ENCODE results near the gene LCE3C.
"Not testable (repeated sequence)": the region's sequence is repeated elsewhere in the genome, so short reads cannot be mapped to it uniquely, and the experiment has no call there.

LCE3C gene, protein sequence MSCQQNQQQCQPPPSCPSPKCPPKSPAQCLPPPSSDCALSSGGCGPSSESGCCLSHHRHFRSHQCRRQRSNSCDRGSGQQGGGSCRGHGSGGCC

DNA sequence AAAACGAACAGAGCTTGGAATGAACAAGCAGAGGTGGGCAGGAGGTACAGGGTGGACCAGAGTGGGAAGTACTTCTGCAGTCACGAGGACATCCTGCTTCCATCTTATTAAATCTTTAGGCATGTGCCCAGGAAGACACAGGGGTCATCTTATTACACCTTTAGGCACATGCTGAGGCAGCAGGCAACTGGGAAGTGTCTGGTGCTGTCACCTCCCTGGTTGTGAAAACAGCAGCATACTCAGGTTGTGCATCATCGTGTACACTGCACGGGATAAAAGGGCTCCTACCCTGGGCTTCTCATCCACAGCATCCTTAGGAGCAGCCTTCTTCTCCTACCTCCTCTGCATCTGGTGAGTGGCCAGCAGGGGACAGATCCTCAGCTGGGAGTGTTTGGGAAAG, at the start of gene LCE3C:
Gene LCE3C (plus strand): TSS at position 301 of the 400 bp plus-strand sequence. CDS start 498 bp downstream, outside the sequence.
- no peak for DNase-seq (ENCODE audit: low spot score)

DNA sequence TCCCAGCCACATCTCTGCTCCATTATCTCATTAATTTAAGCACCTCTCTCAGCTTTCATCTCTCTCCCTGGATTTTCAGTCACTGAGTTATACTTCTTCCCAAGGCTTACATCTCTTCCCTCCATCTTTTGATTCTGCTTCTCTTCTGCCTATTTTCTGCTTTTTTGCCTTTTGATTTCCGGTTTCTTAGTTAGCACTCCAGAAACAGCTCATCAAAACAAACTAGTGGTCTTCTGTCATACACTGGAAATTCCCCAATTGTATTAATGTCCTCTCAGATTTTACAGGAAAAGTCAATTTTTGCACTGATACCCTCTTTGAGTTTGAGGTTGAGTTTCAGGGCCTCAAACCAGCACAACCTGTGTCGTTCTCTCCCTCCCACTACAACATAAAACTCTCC, 34.9 kb upstream of the LCE3C start:
- DNase-seq (ENCODE audit: low spot score), result no peak

DNA sequence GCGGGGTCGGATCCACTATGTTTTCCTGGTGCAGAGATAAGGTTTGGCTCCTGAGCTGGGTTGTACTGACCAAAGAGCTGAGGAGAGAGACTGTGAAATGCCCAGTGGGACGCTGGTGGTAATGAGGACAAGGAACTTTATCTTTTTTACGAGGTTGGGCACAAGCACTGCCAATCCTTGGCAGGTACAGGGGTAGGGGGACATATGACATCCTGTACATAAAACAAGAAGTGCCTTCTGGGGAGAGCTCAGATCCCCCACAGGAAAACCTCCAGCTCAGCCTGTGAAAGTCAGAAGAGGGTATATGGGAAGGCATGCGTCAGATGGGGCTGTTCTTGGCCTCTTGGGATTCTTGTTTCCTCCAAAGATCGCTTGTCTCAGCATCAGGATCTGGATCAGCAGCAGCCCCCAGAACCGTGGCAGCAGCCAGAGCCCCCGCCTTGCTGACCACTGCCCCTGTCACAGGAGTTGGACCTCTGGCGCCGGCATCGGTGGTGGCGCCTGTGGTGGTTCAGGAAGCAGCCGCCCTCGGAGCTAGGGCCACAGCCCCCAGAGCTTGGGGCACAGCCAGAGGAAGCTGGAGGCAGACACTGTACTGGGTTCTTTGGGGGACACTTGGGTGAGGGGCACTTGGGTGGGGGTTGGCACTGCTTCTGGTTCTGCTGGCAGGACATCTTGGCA, 34.4 kb upstream of the LCE3C start:
- no peak for DNase-seq (ENCODE audit: low spot score)

DNA sequence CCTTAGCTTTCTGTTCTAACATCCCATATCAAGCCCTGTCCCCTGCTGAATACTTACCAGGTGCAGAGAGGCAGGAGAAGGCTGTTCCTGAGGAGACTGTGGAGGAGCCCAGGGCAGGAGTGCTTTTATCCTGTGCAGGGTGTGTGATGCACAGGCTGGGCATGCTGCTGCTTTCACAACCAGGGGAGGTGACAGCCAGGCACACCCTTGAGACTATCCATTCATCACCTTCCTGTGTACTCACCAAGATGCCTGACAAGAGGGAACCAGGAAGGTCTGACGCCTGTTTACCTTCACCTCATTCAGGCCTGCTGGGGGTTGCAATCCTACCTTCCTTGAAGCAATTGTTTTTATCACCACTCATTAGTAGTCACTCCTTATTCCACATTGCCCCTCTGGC, 33.4 kb upstream of the LCE3C start, which contains the start of gene LCE3E:
Gene LCE3E (minus strand): TSS at position 100 of the 400 bp plus-strand sequence. CDS start 572 bp downstream, outside the sequence.
- no peak for DNase-seq (ENCODE audit: low spot score)

DNA sequence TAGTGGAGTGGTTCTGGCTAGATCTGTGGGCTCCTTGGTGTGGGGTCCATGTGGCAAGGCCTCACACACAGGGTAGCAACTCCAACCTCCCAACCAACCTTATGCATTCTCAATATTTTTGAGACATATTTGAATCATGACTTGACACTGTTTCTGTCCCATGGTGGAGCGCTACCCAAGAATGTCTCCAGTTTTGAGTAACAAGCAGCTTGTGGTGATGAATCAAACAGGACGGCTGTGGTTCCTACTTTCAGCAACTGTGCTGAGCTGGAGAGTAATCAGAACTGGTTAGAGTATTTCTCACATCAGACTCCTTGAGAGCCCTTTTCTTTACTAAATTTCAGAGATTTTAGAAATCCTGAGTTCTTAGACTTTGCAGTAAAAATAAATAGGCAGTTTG, 22.9 kb upstream of the LCE3C start:
- DNase-seq (ENCODE audit: low spot score), result no peak

DNA sequence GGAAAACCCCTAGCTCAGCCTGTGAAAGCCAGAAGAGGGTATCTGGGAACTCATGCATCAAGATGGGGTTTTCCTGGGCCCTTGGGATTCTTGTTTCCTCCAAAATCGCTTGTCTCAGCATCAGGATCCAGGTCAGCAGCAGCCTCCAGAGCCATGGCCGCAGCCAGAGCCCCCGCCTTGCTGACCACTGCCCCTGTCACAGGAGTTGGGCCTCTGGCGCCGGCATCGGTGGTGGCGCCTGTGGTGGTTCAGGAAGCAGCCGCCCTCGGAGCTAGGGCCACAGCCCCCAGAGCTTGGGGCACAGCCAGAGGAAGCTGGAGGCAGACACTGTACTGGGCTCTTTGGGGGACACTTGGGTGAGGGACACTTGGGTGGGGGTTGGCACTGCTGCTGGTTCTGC, 20.5 kb upstream of the LCE3C start:
- DNase-seq (ENCODE audit: low spot score), result not testable (repeated sequence)

DNA sequence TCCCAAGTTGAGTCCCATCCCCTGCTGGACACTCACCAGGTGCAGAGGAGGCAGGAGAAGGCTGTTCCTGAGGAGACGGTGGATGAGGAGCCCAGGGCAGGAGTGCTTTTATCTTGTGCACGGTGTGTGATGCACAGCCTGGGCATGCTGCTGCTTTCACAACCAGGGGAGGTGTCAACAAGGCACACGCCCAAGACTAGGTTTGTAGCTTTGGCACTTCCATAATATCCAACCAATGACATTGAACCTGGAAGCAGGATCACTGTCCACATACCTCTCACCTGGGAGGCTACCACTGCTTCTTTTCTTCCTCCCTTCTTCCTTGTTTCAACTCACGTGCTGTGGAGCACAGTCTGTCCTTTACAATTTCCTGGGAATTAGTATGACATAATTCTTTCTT, 19.6 kb upstream of the LCE3C start, which contains the start of gene LCE3D:
Gene LCE3D (minus strand): TSS at position 84 of the 400 bp plus-strand sequence. CDS start 580 bp downstream, outside the sequence.
- DNase-seq (ENCODE audit: low spot score), result no peak

DNA sequence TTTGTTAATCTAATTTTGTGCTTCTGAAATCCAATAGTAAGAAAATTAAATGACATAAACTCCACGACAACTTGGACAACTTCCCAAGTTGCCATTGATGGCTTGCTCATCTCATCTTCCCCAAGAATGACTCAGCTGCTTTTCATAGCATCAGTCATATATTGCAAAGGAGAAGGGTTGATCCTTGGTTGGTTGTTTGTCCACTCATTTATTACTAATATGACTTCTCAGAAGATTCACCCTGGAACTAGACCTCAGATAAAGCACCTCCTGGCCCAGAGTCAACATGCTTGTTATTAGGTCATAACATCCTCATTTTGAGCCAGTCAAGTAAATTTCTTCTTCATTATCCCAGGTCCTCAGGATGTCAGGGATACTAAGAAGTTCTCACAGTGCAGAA, 17.4 kb upstream of the LCE3C start:
- DNase-seq (ENCODE audit: low spot score), result peak; percentile 56

DNA sequence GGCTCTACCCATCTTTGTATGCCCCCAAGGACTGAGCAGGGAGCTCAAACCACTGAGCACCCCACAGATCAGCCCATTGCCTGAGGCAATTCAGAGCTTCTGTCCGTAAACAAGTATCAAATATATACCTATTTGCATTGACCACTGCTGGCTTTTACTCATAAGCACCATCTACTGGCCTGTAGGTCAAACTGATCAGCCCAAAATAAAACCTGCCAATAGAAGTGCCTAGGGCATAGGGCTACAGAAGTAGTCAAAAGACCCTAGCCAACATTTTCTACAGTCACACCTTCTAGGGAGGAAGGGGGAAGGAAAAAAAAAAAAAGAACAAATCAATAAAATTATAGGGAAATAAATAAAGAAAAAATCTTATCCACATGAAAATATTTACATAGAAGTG, 14.4 kb upstream of the LCE3C start:
- DNase-seq (ENCODE audit: low spot score), result no peak

DNA sequence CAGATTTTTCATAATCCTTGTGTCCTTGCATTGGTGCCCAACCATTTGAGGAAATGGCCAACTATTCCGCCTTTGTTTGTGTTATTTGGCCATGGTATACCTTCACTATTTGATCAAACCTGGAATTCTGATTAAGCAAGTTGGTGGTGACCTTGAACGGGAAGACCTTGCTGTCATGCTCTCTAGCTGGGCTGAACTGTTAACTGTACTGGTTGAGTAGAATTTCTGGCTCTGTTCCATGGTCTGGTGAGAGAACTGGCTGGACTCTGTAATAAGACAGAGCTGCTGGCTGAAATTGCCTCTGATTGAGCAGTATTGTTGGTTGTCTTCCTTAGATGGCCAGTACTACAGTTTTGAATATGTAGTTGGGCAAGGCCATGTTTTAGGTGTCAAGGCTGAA, 3.0 kb upstream of the LCE3C start:
- DNase-seq (ENCODE audit: low spot score), result no peak

DNA sequence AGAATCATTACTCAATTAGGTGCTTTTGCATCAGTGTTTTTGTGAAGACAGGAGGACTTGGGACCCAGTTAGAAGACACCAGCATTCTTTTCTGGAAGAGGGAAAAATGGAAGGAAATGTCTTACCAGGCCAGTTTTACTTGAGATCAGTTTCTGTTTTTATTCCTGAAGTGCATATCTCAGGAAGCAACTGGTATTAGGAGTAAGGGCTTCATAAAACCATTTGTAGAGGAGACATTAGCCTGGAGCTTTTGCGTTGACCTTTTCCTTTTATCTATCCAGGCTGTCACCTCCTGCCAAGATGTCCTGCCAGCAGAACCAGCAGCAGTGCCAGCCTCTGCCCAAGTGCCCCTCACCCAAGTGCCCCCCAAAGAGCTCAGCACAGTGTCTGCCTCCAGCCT, 13.5 kb downstream of the LCE3C start, which contains the start of gene LCE3B:
Gene LCE3B (plus strand): TSS at position 301 of the 400 bp plus-strand sequence. CDS start 0 bp downstream, at position 301.
- no peak for DNase-seq (ENCODE audit: low spot score)

DNA sequence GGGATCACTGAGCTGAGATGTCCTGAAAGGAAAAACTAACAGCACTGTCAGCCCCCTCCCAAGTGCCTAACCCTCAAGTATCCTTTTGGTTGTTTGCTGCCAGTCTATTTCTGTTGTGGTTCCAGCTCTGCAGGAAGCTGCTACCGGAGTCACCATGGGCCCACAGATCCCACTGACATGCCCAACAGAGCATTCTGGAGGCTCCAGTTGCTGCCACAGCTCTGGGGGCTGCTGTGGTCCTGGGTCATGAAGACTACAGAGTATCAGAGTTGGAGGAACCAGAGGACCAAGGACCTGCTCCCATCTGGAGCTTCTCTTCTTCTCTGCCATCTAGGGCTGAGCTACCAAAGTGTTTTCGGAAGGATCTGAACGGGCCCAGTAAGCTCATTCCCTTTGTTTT, 22.0 kb downstream of the LCE3C start:
- DNase-seq (ENCODE audit: low spot score), result no peak

DNA sequence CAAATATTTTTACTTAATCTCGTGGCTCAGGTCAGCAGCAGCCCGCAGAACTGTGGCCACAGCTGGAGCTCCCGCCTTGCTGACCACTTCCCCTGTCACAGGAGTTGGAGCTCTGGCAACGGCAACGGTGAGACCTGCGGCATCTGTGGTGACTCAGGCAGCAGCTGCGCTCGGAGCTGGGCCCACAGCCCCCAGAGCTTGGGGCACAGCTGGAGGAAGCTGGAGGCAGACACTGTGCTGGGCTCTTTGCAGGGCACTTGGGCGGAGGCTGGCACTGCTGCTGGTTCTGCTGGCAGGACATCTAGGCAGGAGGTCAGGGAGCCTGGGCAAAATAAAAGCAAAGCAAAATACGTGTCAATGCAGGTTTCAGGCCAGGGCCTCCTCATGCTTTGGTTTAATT, 22.8 kb downstream of the LCE3C start, which contains the start of gene LCE3A:
Gene LCE3A (minus strand): TSS at position 301 of the 400 bp plus-strand sequence. CDS start 0 bp downstream, at position 301.
- DNase-seq (ENCODE audit: low spot score), result no peak

DNA sequence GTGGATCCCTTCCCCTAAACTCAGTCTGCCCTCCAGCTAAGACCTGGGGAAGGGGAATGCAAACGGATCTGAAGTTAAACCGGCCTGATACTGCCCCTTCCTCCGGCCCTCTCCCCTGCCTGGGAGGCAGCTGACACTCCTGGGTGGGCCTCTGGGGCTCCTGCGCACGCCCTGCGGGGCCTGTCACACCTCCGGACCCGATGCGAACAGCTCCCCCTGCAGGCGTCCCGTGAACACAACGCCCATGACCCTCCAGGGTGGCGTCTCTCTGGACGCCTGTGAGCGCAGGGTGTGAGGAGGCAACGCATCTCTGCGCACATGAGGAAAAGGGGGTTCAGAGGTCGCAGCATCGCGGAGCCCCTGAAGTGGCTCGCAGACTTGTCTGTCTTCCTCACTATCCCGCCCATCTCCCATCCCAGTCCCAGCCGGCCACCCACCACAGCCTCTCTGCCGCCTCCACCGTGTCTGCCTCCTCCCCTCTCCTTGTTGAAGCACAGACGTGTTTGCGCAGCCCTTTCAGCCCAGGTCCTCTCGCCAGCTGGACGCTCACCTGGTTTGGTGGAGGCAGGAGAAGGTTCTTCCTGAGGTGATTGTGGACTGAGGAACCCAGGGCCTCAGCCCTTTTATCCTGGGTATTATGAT, 23.3 kb downstream of the LCE3C start:
- DNase-seq (ENCODE audit: low spot score), result no peak

DNA sequence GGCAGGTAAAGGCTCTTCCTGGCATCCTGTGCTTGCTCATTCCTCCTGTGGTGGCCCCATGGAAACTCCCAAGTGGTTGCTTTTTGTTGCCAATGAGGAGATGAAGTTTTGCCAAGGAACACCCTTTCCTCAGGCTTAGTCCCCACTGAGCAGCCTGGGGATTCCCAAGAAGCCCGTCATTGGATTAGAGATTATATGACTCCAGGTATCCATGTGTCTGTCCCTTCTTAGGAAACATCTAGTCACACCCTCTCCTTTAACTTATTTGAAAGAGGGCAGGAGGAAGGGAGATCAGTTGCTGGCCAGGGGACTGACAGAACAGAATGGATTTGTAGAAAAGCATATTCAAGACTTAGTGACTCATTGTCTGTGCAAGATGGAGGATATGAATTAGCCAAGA, 26.7 kb downstream of the LCE3C start:
- DNase-seq (ENCODE audit: low spot score), result no peak

DNA sequence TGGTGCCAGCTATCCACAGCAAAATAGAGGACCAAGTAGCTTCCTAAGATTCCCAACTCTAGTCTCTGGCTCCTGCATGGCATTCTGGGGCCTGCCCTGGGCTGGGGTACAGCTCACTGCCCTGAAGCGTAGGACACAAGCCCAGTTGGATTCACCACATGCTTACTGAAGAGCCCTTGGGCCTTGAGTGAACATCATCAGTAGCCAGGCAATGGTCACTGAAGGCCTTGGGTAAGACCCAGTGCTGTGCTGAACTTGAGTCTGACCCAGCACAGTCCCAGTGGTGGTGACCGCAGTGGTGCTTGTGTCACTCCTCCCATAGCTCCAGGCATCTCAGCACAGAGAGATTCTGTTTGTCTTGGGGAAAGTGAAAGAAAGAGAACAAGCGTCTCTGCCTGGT, 30.6 kb downstream of the LCE3C start:
- DNase-seq (ENCODE audit: low spot score), result no peak

DNA sequence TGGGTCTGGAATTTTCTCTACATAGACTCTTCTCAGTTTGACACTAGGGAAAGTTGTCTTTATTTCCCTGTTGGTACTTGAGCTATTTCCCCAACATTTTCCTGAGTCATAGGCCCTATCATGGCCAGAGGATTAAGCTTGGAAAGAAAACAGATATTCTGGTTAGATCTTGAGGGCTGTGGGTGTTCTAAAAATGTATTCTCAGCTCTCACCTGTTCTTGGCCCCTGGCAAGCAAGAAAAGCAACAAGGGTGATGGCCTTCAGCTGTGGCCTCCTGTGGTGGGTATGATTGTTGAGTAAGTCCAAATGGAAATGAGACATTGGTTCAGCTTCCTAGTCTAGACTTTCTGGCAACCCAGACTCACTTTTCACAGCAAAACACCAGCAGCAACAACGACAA, 40.3 kb downstream of the LCE3C start:
- DNase-seq (ENCODE audit: low spot score), result no peak

DNA sequence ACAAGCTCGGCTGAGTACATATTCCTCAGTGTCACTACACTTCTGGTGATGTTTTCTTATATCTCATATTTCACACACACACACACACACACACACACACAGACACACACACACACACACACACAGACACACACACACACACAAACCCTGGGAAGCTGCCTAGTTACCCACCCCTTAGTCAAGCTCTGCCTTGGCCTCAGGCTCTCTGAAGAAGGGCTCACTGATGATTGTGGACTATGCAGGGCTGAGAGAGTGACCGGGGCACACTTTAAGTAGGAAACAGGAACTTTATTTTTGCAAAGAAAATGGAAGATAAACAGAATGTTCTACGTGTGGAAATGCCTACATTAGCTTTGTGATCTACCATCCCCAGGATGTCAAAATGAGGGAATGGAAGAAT, 43.9 kb downstream of the LCE3C start:
- DNase-seq (ENCODE audit: low spot score), result no peak

DNA sequence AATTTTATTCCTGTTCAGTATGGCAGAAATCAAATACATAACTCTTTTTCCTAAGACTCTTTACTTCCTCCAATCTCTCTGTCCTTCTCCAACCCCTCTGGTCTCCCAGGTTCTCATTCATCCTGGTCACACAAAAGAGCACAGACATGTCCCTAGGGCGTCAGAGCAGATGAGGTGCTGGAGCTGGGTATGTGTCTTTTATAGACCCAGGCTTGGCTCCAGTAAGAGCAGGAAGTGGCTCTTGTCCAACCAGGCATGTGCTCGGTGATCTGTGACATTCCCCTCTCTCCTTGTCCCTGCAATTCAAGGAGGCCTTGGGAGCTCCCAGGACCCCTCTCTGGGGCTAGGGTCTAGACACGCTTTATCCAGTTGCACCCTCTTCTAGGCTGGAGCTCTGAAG, 45.1 kb downstream of the LCE3C start:
- DNase-seq (ENCODE audit: low spot score), result no peak

DNA sequence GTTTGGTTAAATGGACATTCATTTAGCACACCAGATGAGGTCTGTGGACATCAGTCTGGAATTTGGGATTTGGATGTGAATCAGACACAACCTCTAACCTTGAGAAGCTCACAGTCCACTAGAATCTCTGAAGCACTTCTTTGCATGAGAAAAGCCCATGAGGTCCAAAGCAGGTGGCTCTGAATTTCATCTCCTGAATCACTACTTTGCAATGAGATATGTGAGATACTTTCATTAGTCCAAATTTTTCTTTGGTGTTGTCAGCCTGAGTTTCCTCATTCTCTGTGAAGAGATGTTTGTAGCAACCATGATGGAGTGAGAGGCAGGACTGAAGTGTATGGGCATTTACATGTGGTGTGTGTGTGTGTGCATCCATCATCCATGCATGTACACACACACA, 46.6 kb downstream of the LCE3C start:
- DNase-seq (ENCODE audit: low spot score), result no peak
